Cardiac muscle cell (in vitro differentiated cells and primary cell): ENCODE results near the gene MIGA2. TPM values are rescaled to one million over a fixed set of nuclear protein-coding genes. Genes with fewer than 3 reads are reported as not detected.

Experiments used
- DNase-seq, 2 donors: peaks; one replicate each; pipeline versions ENCODE4 v3.0.0 to v3.0.0-alpha.2; 2010 to 2017; ENCODE audit warnings: low read depth in 1 of 2, low spot score in 1 of 2
- H3K27ac ChIP-seq: fragments of 200-600 bp; sonication (generic); 2 replicates; pipeline ENCODE4 v1.5.1; 2016
- H3K27me3 ChIP-seq: fragments of 200-600 bp; sonication (generic); 2 replicates; pipeline ENCODE4 v1.6.0; 2016; ENCODE audit warnings: control low read depth
- H3K36me3 ChIP-seq: fragments of 200-600 bp; sonication (generic); 2 replicates; pipeline ENCODE4 v1.5.1; 2016; ENCODE audit warnings: control low read depth
- H3K4me1 ChIP-seq: fragments of 200-600 bp; sonication (generic); 2 replicates; pipeline ENCODE4 v1.8.1; 2017; ENCODE audit warnings: low read depth, mild to moderate bottlenecking, mixed run types
- H3K4me3 ChIP-seq: fragments of 200-600 bp; sonication (generic); 2 replicates; pipeline ENCODE4 v1.5.1; 2016; ENCODE audit warnings: mild to moderate bottlenecking
- H3K9me3 ChIP-seq: fragments of 200-600 bp; sonication (generic); 2 replicates; pipeline ENCODE4 v1.5.1; 2017; ENCODE audit warnings: low read depth, mild to moderate bottlenecking, control low read depth
- polyA plus RNA-seq: library from polyadenylated mRNA; unstranded; fragments of >200 nt; fragmentation: Nextera tagmentation; extraction: Ambion mirVana; gene quantifications from 2 replicates; pipeline ENCODE4 v1.2.1, GENCODE V29; 2016
- total RNA-seq: library from RNA; depleted of rRNA; stranded (reverse); fragments of >200 nt; gene quantifications from 2 replicates; pipeline ENCODE4 v1.2.3, GENCODE V29; 2016
- TF ChIP-seq, protein P1 (sequence below): IDR thresholded peaks from 2 replicates; pipeline ENCODE4 v1.5.1; 2012; ENCODE audit warnings: low read depth, mild to moderate bottlenecking, low read length

Gene MIGA2
- total and polyA plus RNA-seq, 2 experiments from 2014 or later, result 48.7 to 69.8 TPM

DNA sequence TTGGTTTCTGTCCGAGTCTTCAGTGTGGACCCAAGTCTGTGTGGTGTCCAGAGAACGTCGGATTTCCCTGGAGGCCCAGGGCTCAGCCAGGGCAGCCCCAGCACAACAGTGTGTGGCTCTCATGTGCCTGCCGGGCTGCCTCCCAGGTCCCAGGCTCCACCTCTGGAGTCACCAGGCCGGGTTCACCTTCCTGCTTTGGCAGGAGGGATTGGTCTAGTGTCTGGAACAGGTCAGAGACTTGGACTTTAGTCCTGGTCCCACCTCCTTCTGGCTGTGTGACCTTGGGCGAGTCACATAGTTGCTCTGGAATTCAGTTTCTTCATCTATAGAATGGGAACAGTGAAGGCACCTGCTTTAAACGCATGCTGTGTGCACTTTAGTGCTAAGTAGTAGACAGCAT is 47.7 kb downstream of the MIGA2 start:
- no peak for DNase-seq
- peaks cover 11% of the 10 kb centered on the region for H3K36me3 ChIP-seq
- no peaks in the 10 kb centered on the region for H3K27me3 ChIP-seq
- H3K9me3 ChIP-seq, result no peaks in the 10 kb centered on the region
- peaks cover 6% of the 10 kb centered on the region for H3K4me1 ChIP-seq
- TF ChIP-seq, protein P1, sequence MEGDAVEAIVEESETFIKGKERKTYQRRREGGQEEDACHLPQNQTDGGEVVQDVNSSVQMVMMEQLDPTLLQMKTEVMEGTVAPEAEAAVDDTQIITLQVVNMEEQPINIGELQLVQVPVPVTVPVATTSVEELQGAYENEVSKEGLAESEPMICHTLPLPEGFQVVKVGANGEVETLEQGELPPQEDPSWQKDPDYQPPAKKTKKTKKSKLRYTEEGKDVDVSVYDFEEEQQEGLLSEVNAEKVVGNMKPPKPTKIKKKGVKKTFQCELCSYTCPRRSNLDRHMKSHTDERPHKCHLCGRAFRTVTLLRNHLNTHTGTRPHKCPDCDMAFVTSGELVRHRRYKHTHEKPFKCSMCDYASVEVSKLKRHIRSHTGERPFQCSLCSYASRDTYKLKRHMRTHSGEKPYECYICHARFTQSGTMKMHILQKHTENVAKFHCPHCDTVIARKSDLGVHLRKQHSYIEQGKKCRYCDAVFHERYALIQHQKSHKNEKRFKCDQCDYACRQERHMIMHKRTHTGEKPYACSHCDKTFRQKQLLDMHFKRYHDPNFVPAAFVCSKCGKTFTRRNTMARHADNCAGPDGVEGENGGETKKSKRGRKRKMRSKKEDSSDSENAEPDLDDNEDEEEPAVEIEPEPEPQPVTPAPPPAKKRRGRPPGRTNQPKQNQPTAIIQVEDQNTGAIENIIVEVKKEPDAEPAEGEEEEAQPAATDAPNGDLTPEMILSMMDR, result no peak
- H3K27ac ChIP-seq, result no peak overlapping the region
- H3K4me3 ChIP-seq, result no peak overlapping the region

- Histone ChIP-seq H3K4me1 (no peaks in the 10 kb centered on the region), H3K36me3 (peaks cover 11% of the 10 kb centered on the region), H3K9me3 (no peaks in the 10 kb centered on the region), H3K27ac (no peak overlapping the region), H3K27me3 (no peaks in the 10 kb centered on the region), H3K4me3 (no peak overlapping the region)
- TF ChIP-seq, protein P1, result no peak
- no peak for DNase-seq
Observed at GRCh38 chr9:129089246-129089645, 52.8 kb downstream of the MIGA2 start.

- Histone ChIP-seq H3K27ac (no peak overlapping the region), H3K4me3 (no peak overlapping the region), H3K4me1 (no peaks in the 10 kb centered on the region), H3K9me3 (no peaks in the 10 kb centered on the region), H3K36me3 (no peaks in the 10 kb centered on the region), H3K27me3 (no peaks in the 10 kb centered on the region)
- no peak for DNase-seq
- TF ChIP-seq, protein P1, result no peak
Observed at GRCh38 chr9:129093602-129094386, 57.4 kb downstream of the MIGA2 start.

DNA sequence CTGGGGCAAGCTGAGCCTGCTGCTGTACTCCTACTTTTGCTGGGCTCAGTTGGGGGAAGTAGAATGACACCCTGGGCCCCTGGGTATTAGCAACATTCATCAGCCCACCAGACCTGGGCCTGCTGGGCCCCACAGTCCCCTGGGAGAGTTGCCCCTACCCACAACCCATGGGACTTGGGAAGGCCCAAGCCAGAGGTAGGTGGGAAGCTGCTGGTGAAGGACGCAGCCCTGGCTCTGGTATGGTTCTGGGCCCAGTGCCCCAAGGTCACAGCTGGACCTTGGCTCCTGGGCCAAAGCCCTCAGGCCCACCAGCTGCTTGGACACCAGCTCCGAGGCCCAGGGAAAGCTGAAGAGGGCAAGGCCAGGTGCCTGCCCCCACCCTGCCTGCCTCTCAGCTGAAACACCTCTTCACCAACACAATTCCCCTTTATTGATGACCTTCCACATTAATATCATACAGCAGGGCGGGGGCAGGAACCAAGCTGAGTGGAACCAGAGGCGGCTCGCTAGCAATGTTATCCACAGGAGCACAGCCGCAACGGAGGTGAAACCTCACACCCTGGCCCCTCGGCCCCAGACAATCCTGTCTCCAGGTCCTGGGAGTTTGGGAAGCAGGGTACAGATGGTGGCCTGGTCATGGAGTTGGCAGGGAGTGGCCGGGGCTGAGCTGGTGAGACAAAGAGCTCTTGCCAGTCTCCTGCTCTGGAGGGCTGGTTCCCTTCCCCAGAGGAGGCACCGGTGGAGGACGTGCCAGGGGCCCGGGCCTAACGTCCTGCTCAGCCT is 58.2 kb downstream of the MIGA2 start:
- Histone ChIP-seq H3K4me1 (no peaks in the 10 kb centered on the region), H3K9me3 (no peaks in the 10 kb centered on the region), H3K27me3 (no peaks in the 10 kb centered on the region), H3K4me3 (no peak overlapping the region), H3K27ac (no peak overlapping the region), H3K36me3 (no peaks in the 10 kb centered on the region)
- no peak for DNase-seq
- TF ChIP-seq, protein P1, result no peak

DNA sequence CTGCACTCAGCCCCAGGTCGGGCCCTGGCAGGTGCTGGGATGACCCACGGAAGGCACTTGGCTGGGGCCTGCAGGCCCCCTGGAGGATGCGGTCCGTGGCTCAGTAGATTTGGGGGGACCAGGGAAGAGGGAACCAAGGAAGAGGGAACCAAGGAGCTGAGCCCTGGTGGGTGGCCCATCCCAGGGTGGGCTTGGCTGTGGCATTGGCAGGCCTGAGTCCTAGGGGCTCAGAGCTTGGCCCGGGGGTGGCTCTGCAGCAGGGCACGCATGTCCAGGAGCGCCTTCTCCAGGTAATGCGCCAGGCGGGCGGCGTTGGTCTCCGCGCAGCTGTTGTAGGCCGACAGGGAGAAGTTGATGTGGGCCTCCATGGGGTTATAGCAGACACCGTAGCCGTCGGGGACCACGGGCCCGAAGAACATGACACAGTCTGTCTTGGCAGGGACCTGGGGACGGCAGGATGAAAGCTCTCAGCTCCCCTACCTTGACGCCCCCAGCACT is 58.8 kb downstream of the MIGA2 start:
- TF ChIP-seq, protein P1, result no peak
- H3K36me3 ChIP-seq, result no peaks in the 10 kb centered on the region
- H3K9me3 ChIP-seq, result no peaks in the 10 kb centered on the region
- no peaks in the 10 kb centered on the region for H3K4me1 ChIP-seq
- no peaks in the 10 kb centered on the region for H3K27me3 ChIP-seq
- no peak overlapping the region for H3K4me3 ChIP-seq
- no peak for DNase-seq
- no peak overlapping the region for H3K27ac ChIP-seq
